Natural killer cell (primary cell): Measurements from ENCODE around the gene CAVIN4. TPM values are rescaled to one million over a fixed set of nuclear protein-coding genes. Genes with fewer than 3 reads are reported as not detected.

ENCODE experiments used
- ATAC-seq, 3 donors: fragments of 150-1000 bp in 2 of 3; fragments of 200-7000 bp in 1 of 3; cut with Tn5 transposase; 1 replicate in 1 of 3; 2 replicates in 2 of 3; pipeline ENCODE4 v1.10.0; 2021; ENCODE audit warnings: mild to moderate bottlenecking in 2 of 3, moderate library complexity in 2 of 3
- DNase-seq, 2 donors: peaks; one replicate each; pipeline versions ENCODE4 v3.0.0 to v3.0.0-alpha.2; 2013 to 2021; ENCODE audit warnings: mixed read lengths in 1 of 2
- H3K27ac ChIP-seq: one replicate; pipeline ENCODE4 v1.5.1; 2013; ENCODE audit warnings: mild to moderate bottlenecking, low read length
- H3K27me3 ChIP-seq: one replicate; pipeline ENCODE4 v1.6.1; 2013; ENCODE audit warnings: low read length; ENCODE audit not compliant: control insufficient read depth, insufficient read depth
- H3K36me3 ChIP-seq: one replicate; pipeline ENCODE4 v1.6.1; 2013; ENCODE audit warnings: low read length; ENCODE audit not compliant: control insufficient read depth, insufficient read depth
- H3K4me1 ChIP-seq: one replicate; pipeline ENCODE4 v1.6.1; 2013; ENCODE audit warnings: low read length; ENCODE audit not compliant: control insufficient read depth, insufficient read depth
- H3K4me3 ChIP-seq: one replicate; pipeline ENCODE4 v1.5.1; 2013; ENCODE audit warnings: low read length
- H3K9me3 ChIP-seq: one replicate; pipeline ENCODE4 v1.6.1; 2013; ENCODE audit warnings: low read length; ENCODE audit not compliant: control insufficient read depth, insufficient read depth
- H3K27ac Mint-ChIP-seq, 2 donors: one replicate each; pipeline ENCODE4 v1.8.0; 2022; ENCODE audit warnings: mild to moderate bottlenecking in 2 of 2, mixed read lengths in 2 of 2, moderate library complexity in 1 of 2
- H3K27me3 Mint-ChIP-seq, 2 donors: one replicate each; pipeline ENCODE4 v1.8.0; 2022; ENCODE audit warnings: low read depth in 2 of 2, mixed read lengths in 2 of 2
- H3K36me3 Mint-ChIP-seq: one replicate; pipeline ENCODE4 v1.8.0; 2022; ENCODE audit warnings: mixed read lengths
- H3K4me1 Mint-ChIP-seq, 2 donors: one replicate each; pipeline ENCODE4 v1.8.0; 2022; ENCODE audit warnings: mixed read lengths in 2 of 2
- H3K4me3 Mint-ChIP-seq: one replicate; pipeline ENCODE4 v1.8.0; 2022; ENCODE audit warnings: mild to moderate bottlenecking, moderate library complexity, mixed read lengths
- H3K9me3 Mint-ChIP-seq, 2 donors: one replicate each; pipeline ENCODE4 v1.8.0; 2022; ENCODE audit warnings: mixed read lengths in 2 of 2
- WGBS: methylation state at CpG from one replicate; pipeline ENCODE4 v1.1.7; 2013; ENCODE audit warnings: missing lambda C conversion rate; ENCODE audit not compliant: insufficient coverage; 5-methylcytosine and 5-hydroxymethylcytosine counted together
- intact Hi-C: fragments of 100-400 bp; cut with micrococcal nuclease; formaldehyde crosslinking; loops from one replicate; pipeline ENCODE4 v1.14.2; 2022
- total RNA-seq, 4 donors: library from RNA; stranded (reverse); fragments of 120-200 nt in 1 of 4; gene quantifications; one replicate each; pipeline versions ENCODE4 v1.2.3 to v1.2.4, GENCODE V29; 2013 to 2022
- TF ChIP-seq, protein P1 (sequence below): fragments of 200-600 bp; IDR thresholded peaks from one replicate; pipeline ENCODE4 v1.8.0; 2022; ENCODE audit warnings: antibody characterized with exemption

The CAVIN4 gene
- total RNA-seq, 3 donors from 2014 or later (not counting 1 experiment from before 2014, with no cell fraction given): 0.21 to 0.63 (median 0.41) TPM

DNA sequence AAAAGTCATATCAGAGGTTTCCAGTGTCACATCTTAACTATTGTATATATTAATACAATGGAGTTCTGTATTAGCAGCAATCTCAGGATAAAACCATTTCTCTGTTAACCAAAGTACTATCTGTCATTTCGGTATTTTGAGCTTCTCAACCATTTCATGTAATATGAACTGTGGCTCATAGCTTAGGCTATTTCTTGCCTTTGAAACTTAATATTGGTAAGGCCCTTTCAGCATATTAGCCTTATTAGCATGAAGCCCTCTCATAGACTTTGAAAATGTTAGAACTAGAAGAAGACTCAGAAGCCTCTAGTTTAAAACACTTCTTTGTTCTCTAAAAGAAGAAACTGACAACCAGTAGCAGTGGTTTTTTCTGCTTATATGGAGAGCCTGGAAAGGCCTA is 731 bp downstream of the CAVIN4 start:
- ATAC-seq: no peak
- no peaks in the 10 kb centered on the region for H3K9me3 ChIP-seq
- no peak for DNase-seq
- Mint-ChIP-seq H3K4me3 (no peak overlapping the region), H3K36me3 (no peaks in the 10 kb centered on the region), H3K27me3 (peaks cover 0 to 5% of the 10 kb centered on the region in 2 donors), H3K9me3 (no peaks in the 10 kb centered on the region), H3K4me1 (no peaks in the 10 kb centered on the region), H3K27ac (no peak overlapping the region)
- intact Hi-C loops: no loop called here
- WGBS: 100% methylated on average over 1 of the region's 1 CpG
- no peak overlapping the region for H3K27ac ChIP-seq
- no peak overlapping the region for H3K4me3 ChIP-seq
- TF ChIP-seq, protein P1, sequence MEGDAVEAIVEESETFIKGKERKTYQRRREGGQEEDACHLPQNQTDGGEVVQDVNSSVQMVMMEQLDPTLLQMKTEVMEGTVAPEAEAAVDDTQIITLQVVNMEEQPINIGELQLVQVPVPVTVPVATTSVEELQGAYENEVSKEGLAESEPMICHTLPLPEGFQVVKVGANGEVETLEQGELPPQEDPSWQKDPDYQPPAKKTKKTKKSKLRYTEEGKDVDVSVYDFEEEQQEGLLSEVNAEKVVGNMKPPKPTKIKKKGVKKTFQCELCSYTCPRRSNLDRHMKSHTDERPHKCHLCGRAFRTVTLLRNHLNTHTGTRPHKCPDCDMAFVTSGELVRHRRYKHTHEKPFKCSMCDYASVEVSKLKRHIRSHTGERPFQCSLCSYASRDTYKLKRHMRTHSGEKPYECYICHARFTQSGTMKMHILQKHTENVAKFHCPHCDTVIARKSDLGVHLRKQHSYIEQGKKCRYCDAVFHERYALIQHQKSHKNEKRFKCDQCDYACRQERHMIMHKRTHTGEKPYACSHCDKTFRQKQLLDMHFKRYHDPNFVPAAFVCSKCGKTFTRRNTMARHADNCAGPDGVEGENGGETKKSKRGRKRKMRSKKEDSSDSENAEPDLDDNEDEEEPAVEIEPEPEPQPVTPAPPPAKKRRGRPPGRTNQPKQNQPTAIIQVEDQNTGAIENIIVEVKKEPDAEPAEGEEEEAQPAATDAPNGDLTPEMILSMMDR: no peak
- H3K27me3 ChIP-seq: no peaks in the 10 kb centered on the region
- H3K36me3 ChIP-seq: no peaks in the 10 kb centered on the region
- no peaks in the 10 kb centered on the region for H3K4me1 ChIP-seq

DNA sequence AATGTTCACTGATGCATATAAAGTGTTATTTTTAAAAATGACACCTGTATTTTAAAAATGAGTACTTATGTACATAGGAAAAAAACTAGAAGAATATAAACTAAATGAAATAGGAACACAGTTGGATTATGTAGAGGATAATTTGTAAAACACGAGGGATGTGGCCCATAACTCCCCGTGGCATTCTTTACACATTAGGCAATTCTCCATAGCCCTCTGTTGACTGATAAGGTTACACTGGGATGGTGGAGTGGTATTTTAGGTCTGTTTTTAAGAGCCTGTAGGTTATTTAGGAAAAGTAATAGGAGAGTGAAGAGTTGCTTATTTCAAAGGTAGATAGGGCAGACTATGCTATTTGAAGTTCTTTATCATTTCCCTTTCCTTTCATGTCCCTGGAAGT is 1.8 kb downstream of the CAVIN4 start:
- ATAC-seq: no peak
- Histone ChIP-seq H3K27ac (no peak overlapping the region), H3K4me1 (no peaks in the 10 kb centered on the region), H3K9me3 (no peaks in the 10 kb centered on the region), H3K4me3 (no peak overlapping the region), H3K36me3 (no peaks in the 10 kb centered on the region), H3K27me3 (no peaks in the 10 kb centered on the region)
- TF ChIP-seq, protein P1: no peak
- 100% methylated on average over 2 of the region's 2 CpGs for WGBS
- H3K27me3 Mint-ChIP-seq: peaks cover 0 to 5% of the 10 kb centered on the region in 2 donors
- H3K36me3 Mint-ChIP-seq: no peaks in the 10 kb centered on the region
- H3K27ac Mint-ChIP-seq: no peak overlapping the region
- no peaks in the 10 kb centered on the region for H3K4me1 Mint-ChIP-seq
- DNase-seq: no peak
- H3K4me3 Mint-ChIP-seq: no peak overlapping the region
- intact Hi-C loops: no loop called here
- H3K9me3 Mint-ChIP-seq: no peaks in the 10 kb centered on the region

DNA sequence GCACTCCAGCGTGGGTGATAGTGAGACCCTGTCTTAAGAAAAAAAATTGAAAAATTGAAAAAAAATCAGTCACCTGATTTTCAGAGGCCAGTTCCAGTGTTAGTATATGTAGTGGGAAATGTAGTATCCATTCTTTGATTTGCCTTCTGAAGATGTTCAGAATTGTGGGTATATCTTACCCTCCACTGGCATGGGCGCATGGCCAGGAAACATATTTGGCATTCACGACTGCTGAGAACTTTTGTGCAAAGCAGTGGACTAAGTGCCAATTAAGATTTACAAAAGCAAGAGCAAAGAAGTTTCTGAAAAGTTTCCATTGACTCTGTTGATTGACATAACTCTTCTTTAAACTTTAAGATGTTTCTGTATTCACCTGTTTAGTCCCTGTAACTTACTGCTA is 2.4 kb downstream of the CAVIN4 start:
- TF ChIP-seq, protein P1: no peak
- H3K36me3 Mint-ChIP-seq: no peaks in the 10 kb centered on the region
- no peak overlapping the region for H3K27ac Mint-ChIP-seq
- no peaks in the 10 kb centered on the region for H3K9me3 Mint-ChIP-seq
- intact Hi-C loops: no loop called here
- Histone ChIP-seq H3K27ac (no peak overlapping the region), H3K4me1 (no peaks in the 10 kb centered on the region), H3K36me3 (no peaks in the 10 kb centered on the region), H3K9me3 (no peaks in the 10 kb centered on the region), H3K4me3 (no peak overlapping the region), H3K27me3 (no peaks in the 10 kb centered on the region)
- ATAC-seq: no peak
- no peak for DNase-seq
- no peaks in the 10 kb centered on the region for H3K4me1 Mint-ChIP-seq
- no peak overlapping the region for H3K4me3 Mint-ChIP-seq
- peaks cover 0 to 5% of the 10 kb centered on the region in 2 donors for H3K27me3 Mint-ChIP-seq
- WGBS: 92% methylated on average over 3 of the region's 3 CpGs

DNA sequence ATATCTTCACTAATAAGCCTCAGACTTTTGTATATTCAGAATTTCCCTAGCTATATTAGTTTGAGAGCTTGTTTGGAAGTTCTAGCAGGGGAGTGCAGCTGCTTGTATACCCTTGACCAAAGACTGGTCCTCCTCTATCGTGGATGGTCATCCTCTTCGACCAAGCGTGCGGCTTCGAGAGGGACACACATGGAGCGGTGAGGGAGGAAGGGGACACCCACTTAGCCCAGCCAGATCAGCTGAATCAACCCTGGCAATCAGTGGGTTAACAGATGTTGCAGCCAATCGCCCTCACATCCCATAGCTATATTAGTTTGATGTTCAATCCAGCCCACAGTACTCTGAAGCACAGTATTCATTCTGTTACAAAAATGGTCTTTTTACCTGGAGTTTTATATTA is 3.2 kb downstream of the CAVIN4 start:
- ATAC-seq: no peak
- Histone ChIP-seq H3K4me1 (no peaks in the 10 kb centered on the region), H3K27ac (no peak overlapping the region), H3K36me3 (no peaks in the 10 kb centered on the region), H3K27me3 (no peaks in the 10 kb centered on the region), H3K9me3 (no peaks in the 10 kb centered on the region), H3K4me3 (no peak overlapping the region)
- H3K4me3 Mint-ChIP-seq: no peak overlapping the region
- intact Hi-C loops: no loop called here
- H3K36me3 Mint-ChIP-seq: no peaks in the 10 kb centered on the region
- H3K9me3 Mint-ChIP-seq: no peaks in the 10 kb centered on the region
- DNase-seq: no peak
- no peaks in the 10 kb centered on the region for H3K4me1 Mint-ChIP-seq
- WGBS: 89% methylated on average over 7 of the region's 7 CpGs
- TF ChIP-seq, protein P1: no peak
- H3K27me3 Mint-ChIP-seq: peaks cover 0 to 5% of the 10 kb centered on the region in 2 donors
- no peak overlapping the region for H3K27ac Mint-ChIP-seq
